ENCODE results near the gene KDM2B. TPM values are rescaled to one million over a fixed set of nuclear protein-coding genes. Genes with fewer than 3 reads are reported as not detected.

Gene KDM2B
- total and polyA plus RNA-seq, 2 of the 8 experiments (the other 6 are each of a cell fraction or from before 2014, with no cell fraction given) = 111 to 162 TPM

- TF ChIP-seq SP1 (IDR thresholded peaks at IDR 0.05; ENCODE audit: low read depth, low read length) = no peak
- TF ChIP-seq RNF2 (IDR thresholded peaks at IDR 0.05; ENCODE audit: borderline replicate concordance, low read depth, low read length, missing control alignments, poor library complexity, severe bottlenecking) = no peak
- TF ChIP-seq MAX (IDR thresholded peaks at IDR 0.05) = no peak
Measured at GRCh38 chr12:121468499-121468801, 112.4 kb downstream of the KDM2B start (continued).
